Measurements from ENCODE around the gene MAPK8IP3. TPM values are rescaled to one million over a fixed set of nuclear protein-coding genes. Genes with fewer than 3 reads are reported as not detected.
A peak's percentile ranks its signal among the peaks of the same experiment; 100 is the strongest.

MAPK8IP3 gene
- total RNA-seq, 1 donor from 2014 or later: 63.0 TPM

DNA sequence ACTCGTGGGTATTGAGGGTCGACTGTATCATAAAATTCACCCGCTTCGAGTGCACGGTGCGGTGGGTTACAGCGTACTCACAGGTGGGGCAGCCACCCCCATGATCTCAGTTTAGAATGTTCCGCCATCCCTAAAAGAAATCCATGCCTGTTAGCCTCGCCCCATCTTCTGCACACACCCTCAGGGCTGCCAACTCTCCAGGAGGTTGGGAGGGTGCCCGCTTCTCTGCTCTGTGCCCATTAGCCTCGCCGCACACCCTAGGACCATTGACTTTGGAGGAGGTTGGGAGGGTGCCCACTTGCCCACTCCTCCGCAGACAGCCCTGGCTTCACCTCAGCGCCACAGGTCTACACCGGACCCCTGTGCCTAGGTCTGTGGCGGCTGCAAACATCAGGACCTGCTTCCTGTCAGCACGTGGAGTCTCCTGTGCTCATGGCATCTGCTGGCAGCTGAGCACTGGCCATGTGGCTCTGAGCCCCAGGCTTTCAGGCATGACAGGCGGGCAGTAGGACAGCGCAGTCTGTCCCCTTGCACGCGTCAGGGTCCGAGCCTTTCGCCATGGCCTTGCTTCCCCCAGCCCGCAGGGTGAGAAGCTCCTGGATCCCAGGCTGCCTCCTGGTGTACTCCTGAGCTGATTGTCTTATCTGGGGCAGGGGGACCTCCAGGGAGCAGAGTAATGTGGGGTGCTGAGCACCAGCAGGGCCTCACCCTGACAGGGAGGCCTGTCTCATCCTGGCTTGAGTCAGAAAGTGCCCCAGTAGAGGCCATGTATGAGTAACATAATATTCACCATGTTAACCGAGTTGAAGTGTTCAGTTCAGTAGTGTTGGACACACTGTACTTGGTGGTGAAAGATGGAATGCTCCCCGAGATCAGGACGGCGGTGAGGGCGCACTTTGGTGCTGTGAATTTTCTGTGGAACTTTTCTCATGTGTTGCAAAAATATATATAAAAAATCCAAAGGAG is 43.4 kb downstream of the MAPK8IP3 start:
- no peak for TF ChIP-seq CTCF (IDR thresholded peaks at IDR 0.05)

GRCh38 chr16:1751946-1752345 is 46.0 kb downstream of the MAPK8IP3 start:
- Histone ChIP-seq H3K27ac (no peak overlapping the region), H3K27me3 (ENCODE audit: low read depth) (no peaks in the 10 kb centered on the region), H3K4me1 (no peaks in the 10 kb centered on the region), H3K9me3 (no peaks in the 10 kb centered on the region), H3K4me3 (no peak overlapping the region), H3K36me3 (peaks cover 80% of the 10 kb centered on the region)
- no peak for ATAC-seq
- intact Hi-C loops (cut with DNase I): no loop called here
- DNase-seq: no peak
- TF ChIP-seq CTCF (IDR thresholded peaks at IDR 0.05): no peak

More for the DNA sequence above, 43.4 kb downstream of the MAPK8IP3 start:
- H3K4me3 ChIP-seq: no peak overlapping the region
- H3K9me3 ChIP-seq: no peaks in the 10 kb centered on the region
- intact Hi-C loops (cut with DNase I): no loop called here
- DNase-seq: no peak
- no peaks in the 10 kb centered on the region for H3K4me1 ChIP-seq
- H3K36me3 ChIP-seq: peaks cover 94% of the 10 kb centered on the region
- H3K27me3 ChIP-seq (ENCODE audit: low read depth): no peaks in the 10 kb centered on the region
- no peak overlapping the region for H3K27ac ChIP-seq
- peak in 1 of 2 donors; percentile 6 for ATAC-seq

DNA sequence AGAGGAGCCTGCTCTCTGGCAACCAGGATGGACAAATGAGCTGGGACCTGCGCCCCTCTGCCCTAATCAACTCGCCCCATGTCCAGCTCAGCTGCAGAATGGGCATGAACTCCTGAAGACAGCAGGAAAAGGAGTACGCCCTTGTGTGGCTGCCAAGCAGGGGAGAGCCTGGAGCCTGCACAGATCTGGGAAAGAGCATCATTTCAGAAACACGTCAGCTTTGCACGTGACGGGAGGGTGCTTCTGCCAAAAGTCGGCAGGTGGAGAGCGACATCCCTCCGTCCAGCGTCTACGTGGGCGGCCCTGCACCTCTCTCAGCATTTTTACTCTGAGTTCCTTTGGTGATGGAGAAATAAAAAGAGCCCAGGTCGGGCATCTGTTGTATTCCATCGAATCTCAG is 46.9 kb downstream of the MAPK8IP3 start:
- no peak for ATAC-seq
- no peaks in the 10 kb centered on the region for H3K4me1 ChIP-seq
- no peaks in the 10 kb centered on the region for H3K9me3 ChIP-seq
- no peak overlapping the region for H3K27ac ChIP-seq
- peaks cover 78% of the 10 kb centered on the region for H3K36me3 ChIP-seq
- no peak for DNase-seq
- intact Hi-C loops (cut with DNase I): no loop called here
- no peaks in the 10 kb centered on the region for H3K27me3 ChIP-seq (ENCODE audit: low read depth)
- TF ChIP-seq CTCF (IDR thresholded peaks at IDR 0.05): no peak
- no peak overlapping the region for H3K4me3 ChIP-seq

- H3K27ac ChIP-seq: no peak overlapping the region
- no peak for ATAC-seq
- intact Hi-C loops (cut with DNase I): no loop called here
- peaks cover 76% of the 10 kb centered on the region for H3K36me3 ChIP-seq
- DNase-seq: no peak
- no peaks in the 10 kb centered on the region for H3K4me1 ChIP-seq
- no peak for TF ChIP-seq CTCF (IDR thresholded peaks at IDR 0.05)
- no peak overlapping the region for H3K4me3 ChIP-seq
- no peaks in the 10 kb centered on the region for H3K9me3 ChIP-seq
- no peaks in the 10 kb centered on the region for H3K27me3 ChIP-seq (ENCODE audit: low read depth)
Measured at GRCh38 chr16:1754204-1754603, 48.2 kb downstream of the MAPK8IP3 start.

- no peak for DNase-seq
- peaks cover 72% of the 10 kb centered on the region for H3K36me3 ChIP-seq
- no peak for TF ChIP-seq CTCF (IDR thresholded peaks at IDR 0.05)
- H3K9me3 ChIP-seq: no peaks in the 10 kb centered on the region
- intact Hi-C loops (cut with DNase I): no loop called here
- H3K4me3 ChIP-seq: no peak overlapping the region
- H3K4me1 ChIP-seq: no peaks in the 10 kb centered on the region
- no peaks in the 10 kb centered on the region for H3K27me3 ChIP-seq (ENCODE audit: low read depth)
- ATAC-seq: no peak
- no peak overlapping the region for H3K27ac ChIP-seq
Measured at GRCh38 chr16:1757714-1758461, 51.9 kb downstream of the MAPK8IP3 start.

Measured in lower lobe of right lung (tissue), 2 donors.